Brain microvascular endothelial cell (primary cell): Measurements from ENCODE around the gene OIP5.
"Not testable (repeated sequence)": the region's sequence is repeated elsewhere in the genome, so short reads cannot be mapped to it uniquely, and the experiment has no call there.

ENCODE experiments used
- DNase-seq: peaks from one replicate; pipeline ENCODE4 v3.0.0-alpha.2; 2020
- H3K27ac ChIP-seq: fragments of 250-450 bp; sonication (Bioruptor Pico); 2 replicates; pipeline ENCODE4 v1.5.1; 2020; ENCODE audit warnings: mild to moderate bottlenecking, moderate library complexity
- H3K27me3 ChIP-seq: fragments of 250-450 bp; sonication (Bioruptor Pico); replicated peaks from 2 replicates; pipeline ENCODE4 v1.5.1; 2020; ENCODE audit warnings: mild to moderate bottlenecking
- H3K36me3 ChIP-seq: fragments of 250-450 bp; sonication (Bioruptor Pico); replicated peaks from 2 replicates; pipeline ENCODE4 v1.5.1; 2020; ENCODE audit warnings: mild to moderate bottlenecking
- H3K4me3 ChIP-seq: 2 replicates; pipeline ENCODE4 v1.5.1; 2011; ENCODE audit warnings: low read depth, mild to moderate bottlenecking, control low read depth, low read length, moderate library complexity
- CTCF ChIP-seq: IDR thresholded peaks from 2 replicates; pipeline ENCODE4 v1.5.1; 2011; ENCODE audit warnings: low read depth, mild to moderate bottlenecking, moderate library complexity, low read length, control low read depth, inconsistent platforms; ENCODE audit errors: missing control alignments
- in situ Hi-C: cut with HindIII; loops from 2 replicates; pipeline ENCODE4 v1.10.0; 2017; ENCODE audit warnings: low sequenced_read_pairs, low pct_ligation_motif_present

The OIP5 gene

DNA sequence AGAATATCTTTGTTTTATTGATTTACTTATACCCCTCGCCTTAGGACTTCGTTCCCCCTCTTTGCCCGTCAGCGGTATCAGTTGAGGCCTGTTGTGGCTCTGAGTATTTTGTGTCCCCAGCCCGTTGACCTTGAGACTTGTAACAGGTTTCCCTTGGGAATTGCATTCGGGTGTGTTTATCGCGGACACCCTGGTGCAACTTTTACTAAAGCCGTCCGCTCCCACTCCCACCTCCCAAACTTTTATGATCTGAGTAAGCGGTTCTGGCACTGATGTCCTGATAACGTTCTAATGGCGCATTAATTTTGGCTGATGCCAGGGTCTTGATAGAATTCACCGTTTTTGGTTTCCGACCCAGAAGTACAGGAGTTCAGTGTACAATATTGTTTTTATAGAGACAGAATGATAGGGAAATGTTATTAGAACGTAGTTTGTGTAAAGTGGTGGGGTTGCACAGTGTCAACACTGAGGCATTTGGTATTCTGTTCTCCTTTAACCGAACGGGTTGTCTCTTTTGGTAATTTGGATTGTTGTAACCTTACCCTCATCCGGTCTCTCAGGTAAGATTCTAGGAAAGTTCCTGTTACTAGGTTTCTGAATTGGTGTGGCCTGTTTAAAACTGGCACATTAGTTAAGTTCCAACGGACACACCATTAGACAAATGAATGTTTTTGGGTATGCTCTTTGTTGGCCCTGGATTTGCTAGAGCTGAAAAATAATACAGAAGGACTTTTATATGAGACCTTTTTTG is 47.8 kb downstream of the OIP5 start:
- Histone ChIP-seq H3K36me3 (peaks cover 41% of the 10 kb centered on the region), H3K4me3 (peak overlapping the region; percentile 91), H3K27me3 (no peaks in the 10 kb centered on the region), H3K27ac (peak overlapping the region; percentile 79)
- no peak for DNase-seq
- in situ Hi-C loops = no loop called here
- no peak for TF ChIP-seq CTCF

DNA sequence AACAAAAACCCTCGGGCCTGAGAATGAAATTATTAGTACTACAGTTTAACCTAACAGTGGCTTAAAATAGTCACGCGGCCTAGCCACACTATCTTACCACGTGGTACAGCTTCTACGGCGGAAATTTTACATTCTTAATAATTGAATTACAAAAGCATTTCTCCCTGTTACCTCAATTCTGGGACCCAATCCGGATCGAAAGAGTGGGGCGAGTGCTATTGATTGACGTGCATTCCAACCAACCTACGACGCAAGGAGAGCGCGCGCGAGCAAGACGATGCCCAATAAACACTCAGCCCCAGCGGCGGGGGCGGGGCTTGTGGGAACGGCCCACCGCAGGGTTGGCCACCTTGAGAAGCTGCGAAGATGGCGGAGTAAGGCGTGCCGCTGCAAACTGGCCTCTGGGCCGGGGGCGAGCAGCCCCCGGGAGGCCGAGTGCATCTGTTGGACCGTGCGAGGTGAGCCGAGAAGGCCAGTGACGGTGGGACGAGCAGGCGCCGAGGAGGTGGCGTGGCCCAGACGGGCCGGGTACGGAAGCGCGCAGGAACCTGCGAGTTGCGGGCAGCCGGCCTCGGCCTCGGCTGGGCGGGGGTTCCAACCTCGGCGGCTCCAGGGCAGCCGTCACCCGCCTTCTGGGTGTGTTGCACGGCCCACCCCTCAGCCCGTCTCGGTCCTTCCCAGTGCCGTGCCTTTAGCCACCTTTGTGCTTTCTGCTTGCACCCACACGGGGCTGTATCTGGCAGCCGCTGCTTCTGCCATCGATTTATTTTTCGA is 48.6 kb downstream of the OIP5 start:
- TF ChIP-seq CTCF = no peak
- Histone ChIP-seq H3K36me3 (peaks cover 45% of the 10 kb centered on the region), H3K4me3 (peak overlapping the region; percentile 91), H3K27me3 (no peaks in the 10 kb centered on the region), H3K27ac (peak overlapping the region; percentile 79)
- peak; percentile 98 for DNase-seq
- in situ Hi-C loops = no loop called here

GRCh38 chr15:41282980-41283652 is 49.3 kb downstream of the OIP5 start:
- in situ Hi-C loops, DNase-seq, H3K27me3 ChIP-seq: not testable (repeated sequence)
- H3K4me3 ChIP-seq = peak overlapping the region; percentile 27
- peaks cover 41% of the 10 kb centered on the region for H3K36me3 ChIP-seq
- peak overlapping the region; percentile 79 for H3K27ac ChIP-seq

- H3K27ac ChIP-seq, H3K4me3 ChIP-seq, H3K27me3 ChIP-seq, in situ Hi-C loops, DNase-seq: not testable (repeated sequence)
- peaks cover 34% of the 10 kb centered on the region for H3K36me3 ChIP-seq
Observed at GRCh38 chr15:41282436-41282835, 50.0 kb downstream of the OIP5 start.

DNA sequence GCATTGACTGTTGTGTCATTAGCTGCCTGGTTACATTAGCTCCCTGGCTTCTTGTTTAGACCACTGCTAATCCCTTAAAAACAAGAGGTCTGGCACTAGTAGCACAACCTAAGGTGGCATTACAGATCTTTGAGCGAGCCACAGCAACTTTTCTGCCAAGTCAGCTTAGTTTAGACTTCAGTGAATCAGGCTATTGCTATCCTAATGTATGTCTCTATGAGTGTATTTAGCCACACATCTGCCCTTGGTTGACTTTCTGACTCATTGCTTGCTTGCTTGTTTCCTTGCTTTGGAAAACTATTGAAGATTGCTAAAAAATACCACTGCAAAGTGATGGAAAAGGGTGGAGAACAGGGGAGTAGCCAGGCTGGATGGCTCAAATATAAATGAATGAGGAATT is 51.2 kb downstream of the OIP5 start:
- peak; percentile 83 for DNase-seq
- Histone ChIP-seq H3K27ac (no peak overlapping the region), H3K27me3 (no peaks in the 10 kb centered on the region), H3K4me3 (no peak overlapping the region), H3K36me3 (peaks cover 29% of the 10 kb centered on the region)
- no peak for TF ChIP-seq CTCF
- in situ Hi-C loops = no loop called here

GRCh38 chr15:41279535-41280283 is 52.7 kb downstream of the OIP5 start:
- H3K4me3 ChIP-seq = no peak overlapping the region
- TF ChIP-seq CTCF = no peak
- H3K27me3 ChIP-seq = no peaks in the 10 kb centered on the region
- in situ Hi-C loops = no loop called here
- H3K27ac ChIP-seq = no peak overlapping the region
- peaks cover 29% of the 10 kb centered on the region for H3K36me3 ChIP-seq
- DNase-seq = no peak
